ENCODE results near the gene TXLNG. TPM values are rescaled to one million over a fixed set of nuclear protein-coding genes. Genes with fewer than 3 reads are reported as not detected.

Gene TXLNG
- 9.5 and 10.9 TPM in 2 replicates for total RNA-seq

DNA sequence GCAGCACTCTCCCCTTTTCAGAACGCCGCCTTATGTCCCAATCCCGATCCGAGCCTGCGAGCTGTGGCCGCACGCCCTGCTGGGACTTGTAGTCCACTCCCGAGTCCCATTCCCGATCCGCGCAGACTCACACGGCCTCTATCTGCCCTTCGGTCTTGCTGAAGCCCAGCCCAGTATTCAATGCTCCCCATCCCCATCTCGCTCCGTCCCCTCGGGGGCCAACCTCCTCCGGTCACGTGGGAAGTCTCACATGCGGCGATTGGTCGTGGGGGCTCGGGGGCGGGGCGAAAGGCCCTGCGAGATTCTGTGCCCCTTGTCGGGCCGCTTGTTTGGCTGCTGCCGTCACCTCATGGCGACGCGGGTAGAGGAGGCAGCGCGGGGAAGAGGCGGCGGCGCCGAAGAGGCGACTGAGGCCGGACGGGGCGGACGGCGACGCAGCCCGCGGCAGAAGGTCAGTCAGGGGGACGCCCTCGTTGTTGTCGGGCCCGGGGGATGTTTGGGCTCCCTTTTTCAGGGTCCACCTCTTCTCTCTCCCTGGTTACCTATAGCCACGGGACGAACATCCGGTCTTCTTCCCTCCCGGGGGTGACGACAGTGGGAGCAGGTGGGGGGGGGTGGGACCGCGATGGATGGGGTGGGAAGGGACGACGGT is at the start of gene TXLNG:
TSS of gene TXLNG (plus strand) at position 328 of the 652 bp plus-strand sequence. CDS start at position 350, 22 bp downstream.

DNA sequence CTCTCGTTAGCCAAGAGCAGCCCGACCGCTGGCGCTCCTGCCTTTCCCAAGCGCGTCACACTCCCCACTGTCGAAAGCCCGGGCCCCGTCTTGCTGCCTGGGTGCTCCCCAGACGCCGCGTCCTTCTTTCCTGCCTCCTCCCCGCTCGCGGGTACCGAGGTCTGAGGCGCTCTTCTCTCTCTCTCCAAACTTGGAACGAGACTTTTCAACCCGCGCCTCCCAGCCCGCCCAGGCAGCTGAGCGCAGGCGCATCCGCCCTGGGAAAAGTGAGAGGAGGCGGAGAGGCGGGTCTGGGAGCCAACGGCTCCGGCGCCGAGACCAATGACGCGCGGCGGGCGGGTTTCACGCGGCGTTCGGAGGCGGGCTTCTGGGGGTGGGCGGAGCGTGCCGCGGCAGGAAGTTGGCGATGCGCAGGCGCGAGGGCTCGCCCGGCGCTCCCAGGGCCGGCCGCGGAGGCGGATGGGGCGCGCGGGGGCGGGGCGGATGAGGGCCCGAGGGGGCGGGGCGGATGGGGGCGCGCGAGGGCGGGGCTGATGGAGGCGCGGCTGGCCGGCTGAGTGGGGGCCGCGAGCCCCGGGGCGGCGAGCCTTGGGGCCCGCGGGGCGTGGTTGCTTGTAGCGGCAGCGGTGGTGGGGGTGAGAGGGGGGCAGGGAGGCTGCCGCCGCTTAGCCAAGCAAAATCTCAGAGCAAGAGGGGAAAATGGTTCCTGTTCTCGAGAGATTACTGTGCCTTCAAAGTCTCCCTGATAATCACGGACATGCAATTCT is 84.0 kb downstream of the TXLNG start, which contains the start of gene RBBP7:
TSS of gene RBBP7 (minus strand) at position 268 of the 767 bp plus-strand sequence. CDS start 309 bp downstream, outside the sequence.

Other genes starting within 250 kb of the TXLNG start
- gene S100G, start 136.3 kb upstream of the TXLNG start, total RNA-seq, result not detected in 2 replicates
- gene CTPS2, start 73.8 kb upstream of the TXLNG start, total RNA-seq, result 8.5 and 9.0 TPM in 2 replicates
- gene SYAP1, start 66.9 kb upstream of the TXLNG start, total RNA-seq, result 25.6 and 26.6 TPM in 2 replicates
- gene RBBP7, start 83.9 kb downstream of the TXLNG start, total RNA-seq, result 123 and 142 TPM in 2 replicates
- gene REPS2, start 160.2 kb downstream of the TXLNG start, total RNA-seq, result 1.00 and 2.6 TPM in 2 replicates

All from mammary microvascular endothelial cell (primary cell).